ENCODE measurements around the gene KLK3. TPM values are rescaled to one million over a fixed set of nuclear protein-coding genes. Genes with fewer than 3 reads are reported as not detected.

KLK3 gene
- total and polyA plus RNA-seq, 11 donors, result not detected

DNA sequence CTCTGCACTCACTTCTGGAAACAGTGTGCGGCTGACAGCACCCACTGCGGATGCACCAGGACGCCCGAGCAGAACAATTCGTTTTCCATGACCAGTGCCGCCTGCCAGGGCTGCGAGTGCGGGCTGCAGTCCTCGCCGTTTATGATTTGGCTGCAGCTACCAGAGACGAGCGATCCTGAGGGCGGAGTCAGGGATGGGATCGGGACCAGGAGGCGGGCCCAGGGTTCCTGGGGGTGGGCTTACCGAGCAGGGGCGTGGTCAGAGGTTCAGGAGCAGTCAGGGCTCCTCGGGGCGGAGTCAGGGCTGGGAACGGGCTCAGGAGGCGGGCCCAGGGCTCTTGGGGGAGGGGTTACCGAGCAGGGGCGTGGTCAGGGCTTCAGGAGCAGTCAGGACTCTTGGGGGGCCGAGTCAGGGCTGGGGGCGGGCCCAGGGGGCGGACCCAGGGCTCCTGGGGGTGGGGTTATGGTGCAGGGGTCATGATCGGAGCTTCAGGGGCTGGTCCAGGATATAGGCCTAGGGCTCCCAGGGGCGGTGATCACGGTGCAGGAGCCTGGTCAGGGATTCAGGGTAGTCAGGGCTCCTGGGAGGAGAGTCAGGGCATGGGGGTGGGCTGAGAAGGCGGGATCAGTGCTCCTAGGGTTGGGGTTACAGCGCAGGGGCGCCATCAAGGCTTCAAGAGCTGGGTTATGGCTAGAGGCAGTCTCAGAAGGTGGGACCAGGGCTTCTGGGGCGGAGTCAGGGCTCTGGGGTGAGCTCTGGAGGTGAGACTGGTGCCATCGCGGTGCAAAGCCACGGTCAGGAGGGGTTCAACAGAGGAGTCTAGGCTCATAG lies 54.7 kb downstream of the KLK3 start:
- no peak for TF ChIP-seq POLR2A (IDR thresholded peaks at IDR 0.05)
- TF ChIP-seq, protein P1, sequence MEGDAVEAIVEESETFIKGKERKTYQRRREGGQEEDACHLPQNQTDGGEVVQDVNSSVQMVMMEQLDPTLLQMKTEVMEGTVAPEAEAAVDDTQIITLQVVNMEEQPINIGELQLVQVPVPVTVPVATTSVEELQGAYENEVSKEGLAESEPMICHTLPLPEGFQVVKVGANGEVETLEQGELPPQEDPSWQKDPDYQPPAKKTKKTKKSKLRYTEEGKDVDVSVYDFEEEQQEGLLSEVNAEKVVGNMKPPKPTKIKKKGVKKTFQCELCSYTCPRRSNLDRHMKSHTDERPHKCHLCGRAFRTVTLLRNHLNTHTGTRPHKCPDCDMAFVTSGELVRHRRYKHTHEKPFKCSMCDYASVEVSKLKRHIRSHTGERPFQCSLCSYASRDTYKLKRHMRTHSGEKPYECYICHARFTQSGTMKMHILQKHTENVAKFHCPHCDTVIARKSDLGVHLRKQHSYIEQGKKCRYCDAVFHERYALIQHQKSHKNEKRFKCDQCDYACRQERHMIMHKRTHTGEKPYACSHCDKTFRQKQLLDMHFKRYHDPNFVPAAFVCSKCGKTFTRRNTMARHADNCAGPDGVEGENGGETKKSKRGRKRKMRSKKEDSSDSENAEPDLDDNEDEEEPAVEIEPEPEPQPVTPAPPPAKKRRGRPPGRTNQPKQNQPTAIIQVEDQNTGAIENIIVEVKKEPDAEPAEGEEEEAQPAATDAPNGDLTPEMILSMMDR (IDR thresholded peaks at IDR 0.05), result no peak
- peaks cover 0 to 7% (median 0%) of the 10 kb centered on the region in 12 donors for H3K4me1 ChIP-seq
- DNase-seq (no peak), ATAC-seq (peak in 2 of 4 donors; percentile 42 to 50)
- H3K27me3 ChIP-seq, result peaks cover 18 to 82% (median 63%) of the 10 kb centered on the region in 9 donors
- WGBS, 4 donors, result 2 to 7% (median 4%) methylated on average over 14 to 36 of the region's 36 CpGs
- no peaks in the 10 kb centered on the region for H3K36me3 ChIP-seq
- no peaks in the 10 kb centered on the region for H3K9me3 ChIP-seq
- intact Hi-C loops (cut with DNase I), result loop anchor here in 1 of 10 donors (10.0 kb wide), 1 partner anchor 375 kb away; no protein-coding TSS in a partner anchor
- H3K27ac ChIP-seq, result no peak overlapping the region
- no peak overlapping the region for H3K4me3 ChIP-seq

Other genes with a start within 250 kb of the KLK3 start
- under 1 TPM in 4 of 9 donors, not detected in 5; 0.17 to 0.75 (median 0.25) TPM for gene SYT3, start 215.0 kb upstream of the KLK3 start, total RNA-seq
- gene SYT3, start 215.0 kb upstream of the KLK3 start, polyA plus RNA-seq, result under 1 TPM in 1 of 2 donors, not detected in 1; 0.06 TPM
- gene C19orf81, start 205.5 kb upstream of the KLK3 start, total RNA-seq, result 1 to 10 TPM in 5 of 9 donors, under 1 TPM in 2, not detected in 2; 0.65 to 3.6 (median 1.7) TPM
- not detected for gene C19orf81, start 205.5 kb upstream of the KLK3 start, polyA plus RNA-seq
- 1 to 10 TPM in 1 of 9 donors, under 1 TPM in 7, not detected in 1; 0.28 to 2.1 (median 0.49) TPM for gene SHANK1, start 135.1 kb upstream of the KLK3 start, total RNA-seq
- gene SHANK1, start 135.1 kb upstream of the KLK3 start, polyA plus RNA-seq, result under 1 TPM; 0.03 to 0.23 TPM
- gene CLEC11A, start 131.6 kb upstream of the KLK3 start, total RNA-seq, result 10 to 100 TPM in 1 of 9 donors, 1 to 10 TPM in 8; 2.4 to 16.6 (median 4.2) TPM
- gene CLEC11A, start 131.6 kb upstream of the KLK3 start, polyA plus RNA-seq, result 1 to 10 TPM; 2.4 to 7.2 TPM
- gene GPR32, start 84.5 kb upstream of the KLK3 start, total RNA-seq, result not detected
- not detected for gene GPR32, start 84.5 kb upstream of the KLK3 start, polyA plus RNA-seq
- gene ACP4, start 64.5 kb upstream of the KLK3 start, total RNA-seq, result not detected
- gene ACP4, start 64.5 kb upstream of the KLK3 start, polyA plus RNA-seq, result not detected
- 1 to 10 TPM in 1 of 9 donors, under 1 TPM in 3, not detected in 5; 0.53 to 1.4 (median 0.74) TPM for gene KLK1, start 31.1 kb upstream of the KLK3 start, total RNA-seq
- under 1 TPM; 0.50 to 0.51 TPM for gene KLK1, start 31.1 kb upstream of the KLK3 start, polyA plus RNA-seq
- not detected for gene KLK15, start 21.3 kb upstream of the KLK3 start, total RNA-seq
- not detected for gene KLK15, start 21.3 kb upstream of the KLK3 start, polyA plus RNA-seq
- not detected for gene KLK2, start 18.5 kb downstream of the KLK3 start, total RNA-seq
- not detected for gene KLK2, start 18.5 kb downstream of the KLK3 start, polyA plus RNA-seq
- gene KLK4, start 56.5 kb downstream of the KLK3 start, total RNA-seq, result not detected
- not detected for gene KLK4, start 56.5 kb downstream of the KLK3 start, polyA plus RNA-seq
- gene KLK5, start 98.1 kb downstream of the KLK3 start, total RNA-seq, result 1 to 10 TPM in 1 of 9 donors, not detected in 8; 5.4 TPM
- not detected for gene KLK5, start 98.1 kb downstream of the KLK3 start, polyA plus RNA-seq
- gene KLK6, start 114.7 kb downstream of the KLK3 start, total RNA-seq, result not detected
- not detected for gene KLK6, start 114.7 kb downstream of the KLK3 start, polyA plus RNA-seq
- 1 to 10 TPM in 1 of 9 donors, not detected in 8; 4.1 TPM for gene KLK7, start 129.0 kb downstream of the KLK3 start, total RNA-seq
- gene KLK7, start 129.0 kb downstream of the KLK3 start, polyA plus RNA-seq, result not detected
- 1 to 10 TPM in 1 of 9 donors, not detected in 8; 1.9 TPM for gene KLK8, start 146.7 kb downstream of the KLK3 start, total RNA-seq
- gene KLK8, start 146.7 kb downstream of the KLK3 start, polyA plus RNA-seq, result not detected
- gene KLK10, start 164.8 kb downstream of the KLK3 start, total RNA-seq, result 1 to 10 TPM in 1 of 9 donors, under 1 TPM in 4, not detected in 4; 0.12 to 4.0 (median 0.37) TPM
- gene KLK10, start 164.8 kb downstream of the KLK3 start, polyA plus RNA-seq, result under 1 TPM in 1 of 2 donors, not detected in 1; 0.33 TPM
- gene KLK11, start 171.7 kb downstream of the KLK3 start, total RNA-seq, result 10 to 100 TPM in 1 of 9 donors, under 1 TPM in 1, not detected in 7; 0.32 to 19.1 TPM
- under 1 TPM; 0.35 to 0.42 TPM for gene KLK11, start 171.7 kb downstream of the KLK3 start, polyA plus RNA-seq
- gene KLK12, start 180.1 kb downstream of the KLK3 start, total RNA-seq, result not detected
- not detected for gene KLK12, start 180.1 kb downstream of the KLK3 start, polyA plus RNA-seq
- gene KLK13, start 210.2 kb downstream of the KLK3 start, total RNA-seq, result 1 to 10 TPM in 1 of 9 donors, not detected in 8; 2.2 TPM
- under 1 TPM in 1 of 2 donors, not detected in 1; 0.90 TPM for gene KLK13, start 210.2 kb downstream of the KLK3 start, polyA plus RNA-seq
- under 1 TPM in 6 of 9 donors, not detected in 3; 0.23 to 0.64 (median 0.34) TPM for gene KLK14, start 228.0 kb downstream of the KLK3 start, total RNA-seq
- under 1 TPM in 1 of 2 donors, not detected in 1; 0.17 TPM for gene KLK14, start 228.0 kb downstream of the KLK3 start, polyA plus RNA-seq

All from heart left ventricle (tissue), 16 donors.